Measurements from ENCODE around the gene TTC7B. TPM values are rescaled to one million over a fixed set of nuclear protein-coding genes. Genes with fewer than 3 reads are reported as not detected.

The TTC7B gene
- total RNA-seq, 1 experiment from 2014 or later, result 40.9 TPM

DNA sequence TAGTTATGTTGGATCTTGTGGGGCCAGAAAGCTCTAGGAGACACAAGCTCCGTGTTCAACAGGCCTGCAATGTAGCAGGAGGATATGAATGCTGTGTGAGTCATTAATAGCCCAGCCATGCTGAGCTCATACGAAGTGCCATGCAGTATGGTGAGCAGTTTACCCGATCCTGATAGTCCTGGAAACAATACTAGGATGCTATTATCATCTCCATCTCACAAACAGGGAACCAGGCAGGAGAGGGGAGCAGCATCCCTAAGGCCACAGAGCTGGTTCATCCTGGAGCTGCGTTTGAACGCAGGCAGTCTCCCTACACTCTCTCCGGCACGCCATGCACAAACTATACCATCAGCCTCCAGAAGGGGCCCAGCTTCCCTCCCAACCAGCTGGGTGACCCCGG lies 20.5 kb downstream of the TTC7B start:
- no TSS peak for BruUV-seq (replicated peaks)
- intact Hi-C loops (cut with micrococcal nuclease; ENCODE audit: unreplicated experiment), result no loop called here
- ChIA-PET CTCF (no interaction called here), POLR2A (no interaction called here)
- Histone ChIP-seq H3K36me3 (ENCODE audit: control insufficient read depth, insufficient read depth, low read length) (no peaks in the 10 kb centered on the region), H3K27me3 (ENCODE audit: control insufficient read depth, insufficient read depth, low read length) (no peaks in the 10 kb centered on the region), H3K4me3 (ENCODE audit: low read depth in 2 of 2, low read length in 2 of 2) (no peak overlapping the region), H3K27ac (ENCODE audit: low read length) (no peak overlapping the region), H3K4me1 (ENCODE audit: control insufficient read depth, insufficient read depth, low read length) (no peaks in the 10 kb centered on the region), H3K9me3 (ENCODE audit: control insufficient read depth, insufficient read depth, low read depth, low read length) (no peaks in the 10 kb centered on the region)
- TF ChIP-seq REST (IDR thresholded peaks at IDR 0.05; ENCODE audit: insufficient read depth in 1 of 2, low read depth in 2 of 2, low read length in 1 of 2) (no peak), CTCF (IDR thresholded peaks at IDR 0.05) (no peak), TCF7L2 (IDR thresholded peaks at IDR 0.05; ENCODE audit: low read depth, low read length) (no peak), POLR2AphosphoS5 (IDR thresholded peaks at IDR 0.05; ENCODE audit: low read depth, low read length) (no peak), SIN3A (IDR thresholded peaks at IDR 0.05; ENCODE audit: borderline replicate concordance, insufficient read depth, low read depth, low read length) (no peak)
- ATAC-seq, result peak; percentile 82; the same call in 1 of the 2 replicates
- in situ Hi-C loops (cut with HindIII; ENCODE audit: low pct_unique_long_range_greater_than_20kb, low sequenced_read_pairs), result no loop called here
- peak; percentile 22 for DNase-seq (ENCODE audit: low read depth, low spot score)

DNA sequence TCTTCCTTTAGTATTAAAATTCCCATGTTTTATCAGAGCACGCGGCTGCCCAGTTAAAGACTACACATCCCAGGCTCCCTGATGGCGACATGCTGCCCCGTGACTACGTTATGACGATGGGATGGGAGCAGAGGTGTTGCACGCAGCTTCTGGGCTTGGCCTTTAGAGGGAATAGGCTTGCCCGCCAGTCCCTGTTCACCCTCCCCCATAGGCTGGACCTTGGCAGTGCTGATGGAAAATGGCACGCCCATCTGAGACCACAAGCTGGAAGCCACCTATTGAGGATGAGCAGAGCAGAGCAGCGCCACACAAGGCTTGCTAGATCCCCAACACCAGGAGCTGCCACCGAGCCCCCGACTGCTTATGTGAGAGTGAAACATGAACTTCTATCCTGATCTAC lies 24.7 kb downstream of the TTC7B start:
- no peak for DNase-seq (ENCODE audit: low read depth, low spot score)
- ChIA-PET CTCF (no interaction called here), POLR2A (no interaction called here)
- intact Hi-C loops (cut with micrococcal nuclease; ENCODE audit: unreplicated experiment), result no loop called here
- H3K36me3 ChIP-seq (ENCODE audit: control insufficient read depth, insufficient read depth, low read length), result no peaks in the 10 kb centered on the region
- no peaks in the 10 kb centered on the region for H3K27me3 ChIP-seq (ENCODE audit: control insufficient read depth, insufficient read depth, low read length)
- ATAC-seq, result no peak
- no peaks in the 10 kb centered on the region for H3K9me3 ChIP-seq (ENCODE audit: control insufficient read depth, insufficient read depth, low read depth, low read length)
- BruUV-seq (replicated peaks), result no TSS peak
- in situ Hi-C loops (cut with HindIII; ENCODE audit: low pct_unique_long_range_greater_than_20kb, low sequenced_read_pairs), result no loop called here
- TF ChIP-seq CTCF (IDR thresholded peaks at IDR 0.05) (no peak), TCF7L2 (IDR thresholded peaks at IDR 0.05; ENCODE audit: low read depth, low read length) (no peak), SIN3A (IDR thresholded peaks at IDR 0.05; ENCODE audit: borderline replicate concordance, insufficient read depth, low read depth, low read length) (no peak), POLR2AphosphoS5 (IDR thresholded peaks at IDR 0.05; ENCODE audit: low read depth, low read length) (no peak), REST (IDR thresholded peaks at IDR 0.05; ENCODE audit: insufficient read depth in 1 of 2, low read depth in 2 of 2, low read length in 1 of 2) (no peak)
- no peak overlapping the region for H3K27ac ChIP-seq (ENCODE audit: low read length)
- no peak overlapping the region for H3K4me3 ChIP-seq (ENCODE audit: low read depth in 2 of 2, low read length in 2 of 2)
- no peaks in the 10 kb centered on the region for H3K4me1 ChIP-seq (ENCODE audit: control insufficient read depth, insufficient read depth, low read length)
